Bronchial epithelial cell (primary cell): Measurements from ENCODE around the gene CHST11. TPM values are rescaled to one million over a fixed set of nuclear protein-coding genes. Genes with fewer than 3 reads are reported as not detected.

Experiments used
- DNase-seq: peaks from one replicate; pipeline ENCODE4 v3.0.0-alpha.2; 2010; ENCODE audit warnings: low read depth
- FAIRE-seq: peaks from 2 replicates; lab custom pipeline; 2011; peaks lifted over from hg19 to GRCh38; lab: Jason Lieb, UNC
- H3K27me3 ChIP-seq: 2 replicates; pipeline ENCODE4 v1.5.1; 2011; ENCODE audit warnings: low read length; ENCODE audit not compliant: control insufficient read depth, insufficient read depth
- H3K36me3 ChIP-seq: 2 replicates; pipeline ENCODE4 v1.5.1; 2011; ENCODE audit warnings: low read length; ENCODE audit not compliant: control insufficient read depth, insufficient read depth
- H3K4me3 ChIP-seq: 2 replicates; pipeline ENCODE4 v1.5.1; 2011; ENCODE audit warnings: mild to moderate bottlenecking, low read depth, low read length, control low read depth
- total RNA-seq: library from RNA; depleted of rRNA; stranded (reverse); fragments of >200 nt; gene quantifications from 2 replicates; pipeline ENCODE4 v1.2.1, GENCODE V29; 2014
- TF ChIP-seq, protein P1 (sequence below): IDR thresholded peaks from 2 replicates; pipeline ENCODE4 v1.5.1; 2011; ENCODE audit warnings: mild to moderate bottlenecking, moderate library complexity, low read length, control low read depth, inconsistent platforms; ENCODE audit not compliant: insufficient read depth, severe bottlenecking

The CHST11 gene
- total RNA-seq, 1 donor from 2014 or later: 7.9 TPM

DNA sequence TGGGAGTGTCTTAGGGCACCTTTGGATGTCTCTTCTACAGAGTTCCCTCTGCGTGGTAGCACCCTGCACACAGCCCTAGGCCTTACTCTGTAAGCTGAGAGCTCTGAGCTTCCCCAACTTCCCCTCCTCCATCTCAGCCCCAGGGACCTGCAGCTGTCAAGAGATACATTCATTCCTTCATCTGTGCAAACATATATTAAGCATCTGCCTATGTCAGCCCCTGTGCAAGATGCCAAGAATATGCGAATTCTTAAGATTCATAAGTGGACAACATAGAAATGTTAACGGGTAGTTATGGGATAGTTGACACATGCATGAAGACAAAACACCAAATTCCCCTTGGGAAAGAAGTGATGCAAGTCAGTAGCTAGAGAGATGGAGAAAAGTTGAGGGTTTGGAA lies 310.5 kb downstream of the CHST11 start:
- Histone ChIP-seq H3K36me3 (no peaks in the 10 kb centered on the region), H3K27me3 (no peaks in the 10 kb centered on the region), H3K4me3 (no peak overlapping the region)
- FAIRE-seq (peak; percentile 32), DNase-seq (no peak)
- TF ChIP-seq, protein P1, sequence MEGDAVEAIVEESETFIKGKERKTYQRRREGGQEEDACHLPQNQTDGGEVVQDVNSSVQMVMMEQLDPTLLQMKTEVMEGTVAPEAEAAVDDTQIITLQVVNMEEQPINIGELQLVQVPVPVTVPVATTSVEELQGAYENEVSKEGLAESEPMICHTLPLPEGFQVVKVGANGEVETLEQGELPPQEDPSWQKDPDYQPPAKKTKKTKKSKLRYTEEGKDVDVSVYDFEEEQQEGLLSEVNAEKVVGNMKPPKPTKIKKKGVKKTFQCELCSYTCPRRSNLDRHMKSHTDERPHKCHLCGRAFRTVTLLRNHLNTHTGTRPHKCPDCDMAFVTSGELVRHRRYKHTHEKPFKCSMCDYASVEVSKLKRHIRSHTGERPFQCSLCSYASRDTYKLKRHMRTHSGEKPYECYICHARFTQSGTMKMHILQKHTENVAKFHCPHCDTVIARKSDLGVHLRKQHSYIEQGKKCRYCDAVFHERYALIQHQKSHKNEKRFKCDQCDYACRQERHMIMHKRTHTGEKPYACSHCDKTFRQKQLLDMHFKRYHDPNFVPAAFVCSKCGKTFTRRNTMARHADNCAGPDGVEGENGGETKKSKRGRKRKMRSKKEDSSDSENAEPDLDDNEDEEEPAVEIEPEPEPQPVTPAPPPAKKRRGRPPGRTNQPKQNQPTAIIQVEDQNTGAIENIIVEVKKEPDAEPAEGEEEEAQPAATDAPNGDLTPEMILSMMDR: no peak

DNA sequence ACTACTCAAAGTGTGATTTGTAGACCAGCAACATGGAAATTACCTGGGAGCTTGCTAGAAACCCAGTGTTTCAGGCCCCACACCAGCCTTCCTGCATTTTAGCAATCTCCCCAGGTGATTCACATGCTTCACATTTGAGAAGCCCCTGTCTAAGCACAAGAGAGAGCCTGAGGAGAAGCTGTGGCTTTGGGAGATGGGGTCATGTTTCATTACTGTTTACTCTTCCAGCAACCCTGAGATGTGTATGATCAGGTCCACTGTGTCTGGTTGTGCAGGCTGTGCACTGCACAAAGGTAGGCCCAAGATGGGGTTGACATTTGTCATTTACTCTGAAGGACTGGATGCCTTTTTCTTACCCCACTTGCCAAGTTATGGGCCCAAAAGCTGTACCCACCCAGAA lies 311.3 kb downstream of the CHST11 start:
- H3K27me3 ChIP-seq: no peaks in the 10 kb centered on the region
- DNase-seq: peak; percentile 12
- H3K36me3 ChIP-seq: no peaks in the 10 kb centered on the region
- TF ChIP-seq, protein P1: no peak
- FAIRE-seq: no peak
- H3K4me3 ChIP-seq: no peak overlapping the region

DNA sequence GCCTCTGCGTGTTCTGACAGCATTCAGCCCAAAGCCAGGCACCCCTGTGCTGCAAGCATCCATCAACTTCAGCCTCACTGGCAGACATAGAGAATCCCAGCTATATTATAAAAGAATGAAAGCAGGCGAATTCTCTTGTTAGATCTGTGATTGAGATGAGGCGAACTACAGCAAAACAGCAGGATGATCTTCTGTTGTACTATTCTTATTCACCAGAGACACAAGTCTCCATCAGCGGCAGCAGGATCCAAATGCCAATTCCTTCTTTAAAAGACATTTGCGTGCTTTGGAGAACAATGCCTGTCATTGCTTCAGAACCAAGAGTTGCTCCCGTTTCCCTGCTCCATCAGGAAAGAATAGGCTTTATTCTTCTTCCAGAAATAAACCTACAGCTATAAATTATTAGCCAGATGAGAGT lies 312.4 kb downstream of the CHST11 start:
- TF ChIP-seq, protein P1: no peak
- H3K4me3 ChIP-seq: no peak overlapping the region
- FAIRE-seq (no peak), DNase-seq (peak; percentile 27)
- H3K27me3 ChIP-seq: no peaks in the 10 kb centered on the region
- H3K36me3 ChIP-seq: no peaks in the 10 kb centered on the region

DNA sequence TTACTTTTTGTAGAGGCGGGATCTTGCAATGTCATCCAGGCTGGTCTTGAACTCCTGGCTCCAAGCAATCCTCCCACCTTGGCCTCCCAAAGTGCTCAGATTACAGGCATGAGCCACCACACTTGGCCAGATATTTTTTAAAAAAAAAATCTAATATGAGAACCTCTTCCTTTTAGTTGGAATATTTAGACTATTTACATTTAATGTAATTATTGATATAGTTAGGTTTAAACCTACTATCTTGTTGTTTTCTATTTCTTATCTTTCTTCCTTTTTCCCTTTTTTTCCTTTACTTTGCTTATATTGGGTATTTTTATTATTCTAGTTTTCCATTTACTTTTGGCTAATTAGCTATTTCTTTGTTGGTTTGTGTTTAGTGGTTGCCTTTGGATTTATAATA lies 315.6 kb downstream of the CHST11 start:
- no peak for DNase-seq

DNA sequence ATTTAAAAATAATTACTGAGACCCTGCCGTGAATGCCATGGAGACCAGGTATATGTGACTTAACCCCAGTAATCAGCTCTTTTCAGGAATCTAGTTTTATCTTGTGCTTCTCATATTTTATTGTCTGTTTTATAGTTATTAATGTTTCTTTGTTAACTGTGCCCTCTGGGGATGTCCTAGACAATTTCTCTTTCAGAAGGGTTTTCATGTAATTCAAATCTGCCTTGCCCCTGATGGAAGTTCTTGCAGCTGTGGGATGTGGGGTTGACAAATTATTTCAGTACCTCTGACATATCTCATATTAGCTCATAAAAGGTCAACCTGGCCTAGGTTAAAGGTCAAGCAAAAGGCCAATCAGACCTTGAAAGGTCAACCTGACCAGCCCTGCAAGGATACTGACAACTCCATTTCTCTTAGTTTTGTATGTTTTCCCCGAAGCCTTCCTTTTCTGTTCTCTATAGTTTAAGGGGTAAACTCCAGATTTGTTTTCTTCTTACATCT lies 319.0 kb downstream of the CHST11 start:
- Histone ChIP-seq H3K4me3 (no peak overlapping the region), H3K36me3 (no peaks in the 10 kb centered on the region), H3K27me3 (no peaks in the 10 kb centered on the region)
- TF ChIP-seq, protein P1: no peak
- DNase-seq (no peak), FAIRE-seq (no peak)

More for the DNA sequence above, 315.6 kb downstream of the CHST11 start:
- TF ChIP-seq, protein P1: no peak
- Histone ChIP-seq H3K36me3 (no peaks in the 10 kb centered on the region), H3K4me3 (no peak overlapping the region), H3K27me3 (no peaks in the 10 kb centered on the region)
- FAIRE-seq: no peak

DNA sequence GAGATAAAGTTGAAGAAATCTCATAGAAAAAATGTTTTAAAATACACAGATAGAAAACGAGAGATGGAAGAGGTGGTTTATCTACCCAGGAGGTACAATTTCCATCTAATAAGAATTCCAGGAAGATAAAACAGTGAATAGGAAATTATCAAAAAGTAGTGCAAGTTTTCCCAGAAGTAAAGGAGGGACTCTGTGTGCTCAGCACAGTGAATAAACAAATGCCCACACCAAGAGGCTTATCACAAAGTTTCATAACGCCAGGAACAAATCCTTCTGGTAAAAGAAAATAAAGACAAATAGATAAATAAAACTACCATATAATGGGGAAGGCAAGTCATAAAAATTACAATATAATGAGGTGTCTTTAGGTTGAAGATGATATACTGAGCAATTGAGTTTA lies 322.4 kb downstream of the CHST11 start:
- Histone ChIP-seq H3K36me3 (no peaks in the 10 kb centered on the region), H3K27me3 (no peaks in the 10 kb centered on the region), H3K4me3 (no peak overlapping the region)
- DNase-seq: no peak
- no peak for FAIRE-seq
- TF ChIP-seq, protein P1: no peak
